Activated CD4-positive, alpha-beta T cell treated with anti-CD3 and anti-CD28 coated beads for 4 hours (primary cell): ENCODE measurements around the gene BMI1.
A peak's percentile ranks its signal among the peaks of the same experiment; 100 is the strongest.

Experiments
- DNase-seq, 2 donors: peaks; one replicate each; pipeline ENCODE4 v3.0.0-alpha.2; 2020

Gene BMI1

DNA sequence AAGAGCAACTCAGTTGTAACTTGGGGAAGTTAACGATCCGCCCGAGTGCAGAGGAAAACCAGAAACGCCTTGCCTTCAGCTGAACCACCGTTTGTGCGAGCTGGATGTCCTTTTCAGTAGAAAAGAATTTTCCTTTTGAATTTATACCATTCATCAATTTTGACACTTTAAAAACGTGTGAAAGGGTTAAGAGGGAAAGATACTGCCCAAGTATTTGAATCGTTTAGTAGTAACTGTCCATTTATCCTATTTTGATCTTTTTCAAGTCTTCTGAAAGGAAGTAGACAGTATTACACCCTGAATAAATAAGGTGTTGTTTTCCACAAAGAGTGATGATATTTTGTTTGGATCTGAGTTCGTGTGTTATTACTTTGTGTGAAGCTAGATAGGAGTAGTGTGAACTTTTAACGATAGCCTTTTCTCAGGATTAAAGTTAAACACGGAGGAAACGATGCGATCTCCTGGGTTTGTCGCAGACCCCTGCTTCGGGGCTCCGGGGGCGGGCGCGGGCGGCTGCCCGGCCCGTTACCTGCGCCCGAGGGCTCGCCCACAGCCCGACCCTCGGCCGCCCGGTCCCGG lies 830 bp upstream of the BMI1 start:
- DNase-seq = no peak

DNA sequence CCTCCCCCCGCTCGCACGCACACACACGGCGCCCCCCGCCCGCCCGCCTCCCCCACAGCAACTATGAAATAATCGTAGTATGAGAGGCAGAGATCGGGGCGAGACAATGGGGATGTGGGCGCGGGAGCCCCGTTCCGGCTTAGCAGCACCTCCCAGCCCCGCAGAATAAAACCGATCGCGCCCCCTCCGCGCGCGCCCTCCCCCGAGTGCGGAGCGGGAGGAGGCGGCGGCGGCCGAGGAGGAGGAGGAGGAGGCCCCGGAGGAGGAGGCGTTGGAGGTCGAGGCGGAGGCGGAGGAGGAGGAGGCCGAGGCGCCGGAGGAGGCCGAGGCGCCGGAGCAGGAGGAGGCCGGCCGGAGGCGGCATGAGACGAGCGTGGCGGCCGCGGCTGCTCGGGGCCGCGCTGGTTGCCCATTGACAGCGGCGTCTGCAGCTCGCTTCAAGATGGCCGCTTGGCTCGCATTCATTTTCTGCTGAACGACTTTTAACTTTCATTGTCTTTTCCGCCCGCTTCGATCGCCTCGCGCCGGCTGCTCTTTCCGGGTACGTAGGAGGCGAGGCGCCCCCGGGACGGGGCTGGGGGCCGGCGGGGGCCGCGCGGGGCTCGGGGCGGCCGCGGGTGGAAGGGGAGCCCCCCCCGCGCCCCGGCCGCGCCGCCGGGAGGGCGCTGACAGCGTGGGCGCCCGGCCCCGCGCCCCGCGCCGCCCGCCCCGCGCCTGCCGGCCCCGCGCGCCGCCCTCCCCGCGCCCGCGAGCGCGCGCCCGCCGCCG lies 441 bp downstream of the BMI1 start:
- DNase-seq = peak; percentile 72 to 77

DNA sequence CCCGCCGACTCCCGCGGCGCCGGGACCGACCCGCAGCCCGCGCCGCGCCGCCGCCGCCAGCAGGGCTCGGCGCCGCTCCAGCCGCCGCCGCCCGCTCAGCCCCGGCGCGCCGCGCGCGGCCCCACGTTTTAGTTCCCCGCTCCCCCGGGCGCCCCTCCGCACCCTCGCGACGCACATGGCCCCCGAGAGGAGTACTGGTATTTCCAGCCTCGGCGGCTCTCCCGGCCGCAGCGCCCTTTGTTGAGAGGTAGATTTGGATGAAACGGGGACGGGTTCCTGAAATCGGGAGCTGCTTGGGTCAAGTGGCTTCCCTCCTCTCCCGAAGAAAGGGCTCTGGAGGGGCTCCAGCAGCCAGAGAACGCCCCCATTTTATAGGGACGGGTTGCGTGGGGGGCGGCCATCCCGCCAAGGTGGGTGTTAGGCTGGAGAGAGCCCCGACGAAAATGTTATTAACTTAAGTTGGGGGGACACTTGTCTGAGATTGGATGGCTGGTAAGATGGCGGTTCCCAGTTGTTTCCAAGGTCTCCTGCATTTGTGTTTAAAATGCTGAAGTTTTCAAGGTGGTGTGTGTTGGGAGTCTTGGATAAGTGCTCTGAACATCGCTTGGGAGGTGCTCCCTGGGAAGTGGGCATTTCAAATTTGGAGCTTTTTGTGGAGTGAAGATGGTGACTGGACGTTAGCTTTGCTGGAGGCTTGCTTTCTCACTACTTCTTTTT lies 1.2 kb downstream of the BMI1 start:
- peak in 1 of 2 donors; percentile 27 for DNase-seq

- DNase-seq = no peak
Measured at GRCh38 chr10:22322641-22323160, 1.8 kb downstream of the BMI1 start.

- DNase-seq = no peak
Measured at GRCh38 chr10:22323538-22324305, 2.8 kb downstream of the BMI1 start.

GRCh38 chr10:22324413-22324812 lies 3.5 kb downstream of the BMI1 start:
- DNase-seq = no peak

GRCh38 chr10:22324893-22325271 lies 4.0 kb downstream of the BMI1 start:
- no peak for DNase-seq

DNA sequence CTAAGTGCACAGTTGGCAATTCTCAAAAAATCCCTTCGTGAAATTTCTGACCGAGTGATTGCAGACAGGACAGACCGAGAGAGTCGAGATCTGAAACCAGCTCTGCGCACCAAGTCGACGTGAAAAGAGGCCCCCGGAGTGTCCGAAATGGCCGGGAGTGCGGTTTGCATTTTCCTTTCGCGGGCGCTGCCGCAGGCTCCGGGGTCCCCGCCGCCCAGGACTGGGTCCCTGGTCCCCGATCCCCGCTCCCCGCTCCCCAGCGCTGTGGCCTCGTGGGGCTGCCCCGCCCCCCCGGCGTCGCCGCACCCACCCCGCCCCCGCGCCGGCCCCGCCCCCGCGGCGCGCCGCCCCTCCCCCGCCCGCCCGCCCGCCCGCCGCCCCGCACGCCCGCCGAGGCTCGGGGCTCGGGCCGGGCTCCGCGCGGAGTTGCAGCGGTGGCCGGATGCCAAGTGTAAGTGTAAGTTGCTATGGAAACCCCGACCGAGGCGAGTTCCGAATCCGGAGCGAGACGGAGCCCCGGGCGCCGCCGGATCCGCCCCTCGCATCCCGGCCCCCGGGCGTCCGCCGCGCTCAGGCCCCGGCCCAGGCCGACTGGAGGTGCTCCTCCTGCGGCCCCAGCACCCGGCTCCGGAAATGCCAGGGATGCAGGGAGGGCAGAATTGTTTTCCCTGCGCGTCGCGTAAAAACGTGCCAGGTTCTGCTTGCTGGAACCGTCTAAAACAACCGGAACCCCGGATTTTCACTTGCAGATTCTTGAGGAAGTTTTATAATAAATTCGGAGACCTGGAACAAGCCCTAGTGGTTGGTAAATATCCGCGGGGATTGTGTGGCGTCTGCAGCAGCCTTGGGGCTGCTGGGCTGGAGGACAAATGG lies 4.6 kb downstream of the BMI1 start:
- peak; percentile 64 to 71 for DNase-seq

DNA sequence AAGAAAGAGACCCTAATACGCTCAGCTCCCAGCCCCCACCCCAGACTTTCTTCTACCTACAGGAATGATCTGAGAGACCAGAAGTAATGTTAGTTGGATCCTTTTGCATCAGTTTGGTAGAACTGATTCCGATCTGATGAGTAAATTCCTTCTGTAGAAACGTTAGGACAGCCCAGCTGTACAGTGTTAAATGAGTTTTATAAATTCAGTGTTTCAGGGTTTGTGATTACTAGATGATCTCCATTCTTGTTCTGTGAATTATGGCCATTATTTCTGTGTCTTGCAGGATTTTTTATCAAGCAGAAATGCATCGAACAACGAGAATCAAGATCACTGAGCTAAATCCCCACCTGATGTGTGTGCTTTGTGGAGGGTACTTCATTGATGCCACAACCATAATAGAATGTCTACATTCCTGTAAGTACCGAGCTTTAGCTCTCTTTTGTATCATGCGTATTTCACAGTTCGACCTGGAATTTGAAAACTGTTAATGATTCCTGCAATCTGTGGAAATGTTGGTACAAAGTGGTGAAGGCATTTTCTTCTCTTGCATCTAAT lies 5.3 kb downstream of the BMI1 start:
- DNase-seq = no peak

DNA sequence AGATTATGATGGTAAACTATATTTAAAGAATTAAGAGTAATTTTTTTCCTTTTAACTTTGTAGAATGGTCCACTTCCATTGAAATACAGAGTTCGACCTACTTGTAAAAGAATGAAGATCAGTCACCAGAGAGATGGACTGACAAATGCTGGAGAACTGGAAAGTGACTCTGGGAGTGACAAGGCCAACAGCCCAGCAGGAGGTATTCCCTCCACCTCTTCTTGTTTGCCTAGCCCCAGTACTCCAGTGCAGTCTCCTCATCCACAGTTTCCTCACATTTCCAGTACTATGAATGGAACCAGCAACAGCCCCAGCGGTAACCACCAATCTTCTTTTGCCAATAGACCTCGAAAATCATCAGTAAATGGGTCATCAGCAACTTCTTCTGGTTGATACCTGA lies 8.3 kb downstream of the BMI1 start:
- DNase-seq = no peak

DNA sequence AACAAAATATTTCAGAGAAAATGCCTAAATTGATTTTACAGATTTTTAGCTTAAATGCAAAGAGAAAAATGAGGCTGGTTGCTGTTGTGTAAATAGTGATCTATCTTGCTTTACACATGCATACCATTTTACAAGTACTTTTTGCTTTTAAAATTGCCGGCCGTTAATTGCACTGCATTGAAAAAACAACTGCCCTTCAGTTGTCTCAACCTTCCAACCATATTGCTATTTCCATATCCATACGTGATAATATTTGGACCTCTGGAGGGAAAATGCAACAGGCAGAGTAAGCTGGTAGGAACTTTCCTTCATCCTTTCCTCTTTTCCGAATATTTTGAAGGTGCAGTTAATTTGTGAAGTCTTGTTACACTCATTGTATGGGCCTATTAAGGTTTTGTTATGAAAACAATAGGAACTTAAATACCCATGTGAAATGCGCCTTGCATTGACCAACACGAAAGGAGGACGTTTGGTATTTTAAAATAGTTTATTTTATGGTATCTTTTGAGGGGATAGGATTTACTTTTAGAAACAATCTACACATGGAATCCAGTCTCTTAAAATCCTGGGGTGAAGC lies 11.3 kb downstream of the BMI1 start:
- DNase-seq = no peak

- no peak for DNase-seq
Measured at GRCh38 chr10:22333167-22333974, 12.5 kb downstream of the BMI1 start.

- no peak for DNase-seq
Measured at GRCh38 chr10:22333975-22334282, 13.0 kb downstream of the BMI1 start.

DNA sequence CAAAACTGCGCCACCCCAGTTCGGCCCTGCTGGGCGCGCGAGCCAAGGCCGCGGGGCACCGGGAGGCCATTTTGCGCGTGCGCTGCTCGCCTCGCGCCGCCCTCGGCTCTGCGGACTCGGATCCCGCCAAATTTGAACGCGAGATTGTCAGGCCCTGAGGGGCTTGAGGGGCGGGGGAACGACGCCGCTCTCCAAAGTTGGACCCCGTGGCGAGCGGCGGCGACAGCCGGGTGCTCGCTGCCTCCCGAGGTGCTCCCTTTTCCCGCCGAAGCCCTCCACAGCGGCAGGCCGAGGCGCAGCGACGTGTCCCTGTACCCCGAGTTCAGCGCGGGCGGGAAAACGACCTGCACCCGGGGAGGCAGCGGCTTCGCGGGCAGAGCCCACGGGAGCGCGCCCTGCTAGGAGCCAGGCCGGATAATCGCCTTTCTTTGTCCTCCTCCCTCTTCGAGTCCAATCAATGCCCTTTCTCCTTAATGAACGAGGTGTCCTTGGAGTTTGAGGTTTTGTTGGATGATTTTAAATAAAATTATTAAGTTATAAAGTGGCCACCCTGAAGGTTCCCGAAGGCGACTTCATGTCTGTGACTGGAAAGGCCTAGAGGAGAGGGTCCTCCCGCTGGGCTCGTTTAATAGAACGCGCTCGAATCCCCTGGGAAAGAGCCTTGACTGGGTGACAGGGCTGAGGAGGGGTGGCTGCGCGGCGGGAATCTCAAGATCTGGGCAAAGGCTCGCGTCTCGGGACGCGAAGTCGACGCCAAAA lies 13.7 kb downstream of the BMI1 start:
- no peak for DNase-seq

DNA sequence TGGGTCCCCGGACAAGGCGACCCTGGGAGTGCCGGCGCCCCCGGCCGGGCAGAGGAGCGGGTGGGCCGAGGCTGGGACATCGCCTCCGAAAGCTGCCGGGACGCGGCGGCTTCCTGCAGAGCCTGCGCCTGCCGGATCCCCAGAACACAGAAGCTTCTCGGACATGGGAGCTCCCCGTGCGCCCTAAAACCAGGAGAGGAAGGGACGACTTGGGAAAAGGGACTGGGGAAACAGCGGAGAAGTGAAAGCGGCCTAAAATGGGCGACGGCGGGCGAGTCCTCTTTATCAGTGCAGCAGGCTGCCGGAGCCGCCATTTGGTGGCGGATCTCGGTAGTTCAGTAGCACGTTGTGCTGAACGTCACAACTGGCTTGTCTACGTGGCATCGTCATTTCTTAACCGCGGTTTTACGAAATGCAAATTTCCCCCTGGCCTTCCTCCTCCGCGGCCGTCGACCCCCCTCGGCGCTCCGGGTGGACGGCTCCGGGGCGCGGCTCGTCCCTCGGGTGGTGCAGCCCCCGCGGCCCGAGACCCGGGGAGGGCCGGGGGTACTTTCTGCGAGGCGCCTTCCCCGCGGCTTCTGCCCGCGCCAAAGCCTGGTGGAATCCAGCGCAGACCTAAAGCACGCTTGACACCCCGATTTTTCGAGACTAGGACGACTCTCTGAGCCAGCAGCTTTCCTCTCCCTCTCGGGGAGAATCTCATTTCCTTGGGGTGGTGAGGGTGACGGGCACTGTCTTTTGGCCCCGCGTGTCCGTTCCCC lies 14.5 kb downstream of the BMI1 start:
- DNase-seq = peak; percentile 56 to 67

DNA sequence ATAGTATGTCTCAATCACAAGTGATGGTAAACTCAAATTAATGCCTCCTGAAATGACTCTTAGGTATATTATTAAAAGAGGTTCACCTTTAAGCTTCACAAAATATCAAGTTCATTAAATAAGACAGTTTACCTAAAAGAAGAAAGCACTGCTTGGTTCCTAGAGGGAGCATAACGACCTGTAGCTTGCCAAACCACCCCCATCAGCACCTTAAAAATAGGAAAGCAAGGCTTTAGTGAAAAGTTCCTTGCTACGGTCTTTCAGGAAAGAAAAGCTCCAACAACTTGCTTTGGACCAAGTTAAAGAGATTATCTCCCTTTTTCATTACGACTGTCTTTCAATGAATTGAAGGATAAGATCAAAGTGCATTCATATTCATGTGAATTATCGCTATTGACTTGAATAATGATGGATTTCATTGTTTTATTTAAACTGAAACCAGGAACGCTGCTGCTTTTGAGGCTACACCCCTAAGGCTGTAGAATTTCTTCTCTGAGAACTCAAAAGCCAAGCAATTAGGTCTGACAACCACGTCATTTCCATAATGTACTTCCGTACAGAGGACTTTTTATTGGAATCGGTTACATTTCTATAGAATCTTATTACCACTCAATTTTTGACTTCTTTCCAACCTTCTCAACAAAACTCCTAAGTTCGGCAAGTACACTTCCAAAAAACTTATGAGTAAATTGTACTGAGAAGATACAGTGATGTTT lies 17.4 kb downstream of the BMI1 start:
- no peak for DNase-seq

- DNase-seq = no peak
Measured at GRCh38 chr10:22338931-22339330, 18.0 kb downstream of the BMI1 start.

DNA sequence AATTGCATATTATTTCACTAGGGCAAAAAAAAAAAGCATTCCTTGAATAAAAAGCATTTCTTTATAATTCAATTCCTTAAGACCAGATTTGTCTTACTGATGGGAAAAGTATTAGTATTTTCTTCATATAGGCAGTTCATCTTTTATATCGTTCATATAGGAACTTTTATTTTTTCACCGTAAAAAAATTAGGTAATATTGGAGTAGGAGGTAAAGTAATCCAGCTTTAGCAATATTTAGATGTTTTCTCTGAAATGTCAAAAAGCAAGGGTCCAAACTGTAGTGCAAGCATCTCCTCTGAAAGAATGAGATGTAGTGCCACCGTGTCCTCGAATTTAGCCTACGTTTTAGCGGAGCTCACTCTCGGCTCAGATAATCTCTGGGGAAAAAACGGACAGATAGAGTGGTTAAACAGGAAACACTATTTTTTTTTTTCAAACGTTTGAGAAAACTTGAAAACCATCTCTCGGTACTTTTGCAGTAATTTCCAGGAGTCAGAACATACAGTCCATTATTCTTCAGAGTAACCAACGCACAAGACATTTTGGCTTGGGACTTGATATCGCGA lies 18.9 kb downstream of the BMI1 start:
- DNase-seq = no peak
